ENCODE measurements around the gene SLC30A3.
A peak's percentile ranks its signal among the peaks of the same experiment; 100 is the strongest.

The SLC30A3 gene

GRCh38 chr2:27256855-27257454 lies 5.9 kb downstream of the SLC30A3 start:
- H3K9me3 Mint-ChIP-seq = no peaks in the 10 kb centered on the region
- H3K27ac Mint-ChIP-seq = no peak overlapping the region
- peaks cover 32% of the 10 kb centered on the region for H3K4me1 Mint-ChIP-seq
- H3K36me3 Mint-ChIP-seq (ENCODE audit: low read depth) = no peaks in the 10 kb centered on the region
- no peak overlapping the region for H3K4me3 Mint-ChIP-seq
- peaks cover 60% of the 10 kb centered on the region for H3K27me3 Mint-ChIP-seq (ENCODE audit: low read depth)
- TF ChIP-seq CTCF (IDR thresholded peaks at IDR 0.05; ENCODE audit: unreplicated experiment in 3 of 3) = no peak

GRCh38 chr2:27255660-27256059 lies 7.2 kb downstream of the SLC30A3 start:
- Mint-ChIP-seq H3K27ac (peak overlapping the region in 2 of 3 experiments; percentile 19 to 38), H3K4me1 (peaks cover 27% of the 10 kb centered on the region)

GRCh38 chr2:27255187-27255586 lies 7.7 kb downstream of the SLC30A3 start:
- H3K9me3 Mint-ChIP-seq = no peaks in the 10 kb centered on the region
- no peak for TF ChIP-seq CTCF (IDR thresholded peaks at IDR 0.05; ENCODE audit: unreplicated experiment in 3 of 3)
- H3K4me1 Mint-ChIP-seq = peaks cover 24% of the 10 kb centered on the region
- H3K36me3 Mint-ChIP-seq (ENCODE audit: low read depth) = no peaks in the 10 kb centered on the region
- H3K27ac Mint-ChIP-seq = peak overlapping the region in 2 of 3 experiments; percentile 19 to 38
- no peak overlapping the region for H3K4me3 Mint-ChIP-seq
- peaks cover 52% of the 10 kb centered on the region for H3K27me3 Mint-ChIP-seq (ENCODE audit: low read depth)

More at GRCh38 chr2:27255660-27256059, 7.2 kb downstream of the SLC30A3 start:
- H3K4me3 Mint-ChIP-seq = no peak overlapping the region
- H3K36me3 Mint-ChIP-seq (ENCODE audit: low read depth) = no peaks in the 10 kb centered on the region
- H3K27me3 Mint-ChIP-seq (ENCODE audit: low read depth) = peaks cover 57% of the 10 kb centered on the region
- no peak for TF ChIP-seq CTCF (IDR thresholded peaks at IDR 0.05; ENCODE audit: unreplicated experiment in 3 of 3)
- no peaks in the 10 kb centered on the region for H3K9me3 Mint-ChIP-seq

GRCh38 chr2:27251766-27252165 lies 11.1 kb downstream of the SLC30A3 start:
- no peak for TF ChIP-seq CTCF (IDR thresholded peaks at IDR 0.05; ENCODE audit: unreplicated experiment in 3 of 3)
- H3K27me3 Mint-ChIP-seq (ENCODE audit: low read depth) = peaks cover 24% of the 10 kb centered on the region
- peaks cover 38% of the 10 kb centered on the region for H3K4me1 Mint-ChIP-seq
- H3K36me3 Mint-ChIP-seq (ENCODE audit: low read depth) = no peaks in the 10 kb centered on the region
- peak overlapping the region in 2 of 3 experiments; percentile 46 to 90 for H3K27ac Mint-ChIP-seq
- no peaks in the 10 kb centered on the region for H3K9me3 Mint-ChIP-seq
- no peak overlapping the region for H3K4me3 Mint-ChIP-seq

DNA sequence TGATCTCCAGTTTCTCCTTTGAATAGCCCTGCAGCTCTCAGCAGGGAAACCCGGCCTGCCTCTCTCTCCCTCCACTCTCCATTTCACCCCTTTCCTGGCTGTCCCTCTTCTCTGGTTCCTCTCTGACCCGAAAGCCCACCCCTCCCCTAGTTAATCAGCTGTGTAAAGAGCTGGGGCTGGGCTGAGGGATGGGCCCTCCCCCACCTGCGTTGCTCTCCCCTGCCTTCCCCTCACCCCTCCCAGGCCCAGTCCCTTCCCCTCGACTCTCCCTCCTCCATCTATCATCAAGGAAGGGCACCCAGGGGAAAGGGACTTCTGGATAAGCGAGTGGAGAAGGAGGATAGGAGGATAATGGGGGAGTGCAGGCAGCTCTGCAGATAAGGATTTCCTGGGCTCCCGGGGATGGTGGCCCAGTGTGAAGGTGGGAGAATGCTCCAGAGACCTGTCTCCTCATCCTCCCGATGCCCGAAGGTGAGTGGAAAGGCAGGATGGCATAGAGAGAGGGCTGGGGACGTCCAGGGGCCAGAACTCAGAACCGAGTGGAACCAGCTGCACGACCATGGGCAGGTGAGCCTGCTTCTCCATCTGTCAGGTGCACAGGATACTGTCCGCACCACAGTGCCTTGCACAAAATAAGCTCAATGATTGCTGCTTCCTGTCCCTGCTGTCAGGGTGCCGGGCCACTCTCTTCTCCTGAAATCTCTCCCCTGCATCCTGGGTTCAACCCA lies 12.0 kb downstream of the SLC30A3 start:
- Mint-ChIP-seq H3K4me1 (peaks cover 33% of the 10 kb centered on the region), H3K27ac (peak overlapping the region in 2 of 3 experiments; percentile 46 to 90), H3K36me3 (ENCODE audit: low read depth) (no peaks in the 10 kb centered on the region), H3K9me3 (no peaks in the 10 kb centered on the region), H3K27me3 (ENCODE audit: low read depth) (peaks cover 20% of the 10 kb centered on the region), H3K4me3 (no peak overlapping the region)
- no peak for TF ChIP-seq CTCF (IDR thresholded peaks at IDR 0.05; ENCODE audit: unreplicated experiment in 3 of 3)
